Activated CD4-positive, alpha-beta T cell treated with anti-CD3 and anti-CD28 coated beads for 24 hours (primary cell): ENCODE results near the gene MICU2.
"Not testable (repeated sequence)": the region's sequence is repeated elsewhere in the genome, so short reads cannot be mapped to it uniquely, and the experiment has no call there.

Source experiments
- DNase-seq, 2 donors: peaks; one replicate each; pipeline ENCODE4 v3.0.0-alpha.2; 2020; ENCODE audit warnings: low read depth in 2 of 2

Gene MICU2

DNA sequence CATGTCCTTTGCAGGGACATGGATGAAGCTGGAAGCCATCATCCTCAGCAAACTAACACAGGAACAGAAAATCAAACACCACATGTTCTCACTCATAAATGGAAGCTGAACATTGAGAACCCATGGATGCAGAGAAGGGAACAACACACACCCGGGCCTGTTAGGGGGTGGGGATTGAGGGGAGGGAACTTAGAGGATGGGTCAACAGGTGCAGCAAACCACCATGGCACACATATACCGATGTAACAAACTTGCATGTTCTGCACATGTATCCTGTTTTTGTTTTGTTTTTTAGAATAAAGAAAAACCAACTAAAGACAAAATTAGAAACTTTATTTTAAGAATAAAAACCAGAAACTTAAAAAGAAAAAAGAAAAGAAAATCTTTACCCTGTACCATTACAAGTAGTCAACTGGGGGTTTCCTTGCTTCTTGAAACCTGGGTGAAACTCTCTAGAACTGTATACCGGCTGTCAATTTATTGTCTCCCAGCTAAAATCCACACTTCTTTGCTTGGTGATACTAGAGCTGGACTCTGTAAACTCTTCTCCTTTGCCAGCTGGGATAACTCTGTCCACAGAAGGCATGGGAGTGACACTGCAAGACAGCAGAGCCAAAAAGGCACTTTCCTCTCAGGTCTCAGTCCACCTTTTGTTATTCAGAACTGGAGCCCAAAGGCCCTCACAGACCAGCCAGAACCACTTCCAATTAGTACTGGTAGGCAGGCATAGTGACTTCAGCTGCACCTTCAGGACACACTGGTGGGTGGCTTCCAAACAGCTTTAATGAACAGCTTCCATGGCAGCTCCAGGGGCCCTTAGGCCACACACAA is 9.0 kb downstream of the MICU2 start:
- DNase-seq = no peak

DNA sequence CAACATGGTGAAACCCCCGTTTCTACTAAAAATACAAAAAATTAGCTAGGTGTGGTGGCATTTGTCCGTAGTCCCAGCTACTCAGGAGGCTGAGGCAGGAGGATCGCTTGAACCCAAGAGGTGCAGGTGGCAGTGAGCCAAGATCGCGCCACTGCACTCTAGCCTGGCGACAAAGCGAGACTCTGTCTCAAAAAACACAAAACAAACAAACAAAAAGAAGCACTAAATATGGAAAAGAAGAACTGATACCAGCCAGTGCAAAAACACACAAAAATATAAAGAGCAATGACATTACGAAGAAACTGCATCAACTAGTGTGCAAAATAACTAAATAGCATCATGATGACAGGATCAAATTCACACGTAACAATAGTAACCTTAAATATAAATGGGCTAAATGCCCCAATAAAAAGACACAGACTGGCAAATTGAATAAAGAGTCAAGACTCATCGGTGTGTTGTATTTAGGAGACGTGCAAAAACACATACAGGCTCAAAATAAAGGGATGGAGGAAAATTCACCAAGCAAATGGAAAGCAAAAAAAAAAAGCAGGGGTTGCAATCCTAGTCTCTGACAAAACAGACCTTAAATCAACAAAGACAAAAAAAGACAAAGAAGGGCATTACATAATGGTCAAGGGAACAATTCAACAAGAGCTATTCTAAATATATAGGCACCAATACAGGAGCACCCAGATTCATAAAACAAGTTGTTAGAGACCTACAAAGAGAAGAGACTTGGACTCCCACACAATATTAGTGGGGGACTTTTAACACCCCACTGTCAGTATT is 13.1 kb downstream of the MICU2 start:
- not testable (repeated sequence) for DNase-seq

DNA sequence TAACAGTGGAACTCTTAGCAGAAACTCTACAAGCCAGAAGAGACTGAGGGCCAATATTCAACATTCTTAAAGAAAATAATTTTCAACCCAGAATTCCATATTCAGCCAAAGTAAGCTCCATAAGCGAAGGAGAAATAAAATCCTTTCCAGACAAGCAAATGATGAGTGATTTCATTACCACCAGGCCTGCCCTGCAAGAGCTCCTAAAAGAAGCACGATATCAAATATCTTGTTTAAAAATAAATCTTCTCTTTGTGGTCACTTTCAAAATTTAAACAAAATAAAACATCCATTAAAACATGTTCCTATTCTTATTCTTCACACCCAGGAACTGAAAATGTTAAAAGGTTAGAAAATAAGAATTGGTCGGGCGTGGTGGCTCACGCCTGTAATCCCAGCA is 13.7 kb downstream of the MICU2 start:
- DNase-seq = no peak

DNA sequence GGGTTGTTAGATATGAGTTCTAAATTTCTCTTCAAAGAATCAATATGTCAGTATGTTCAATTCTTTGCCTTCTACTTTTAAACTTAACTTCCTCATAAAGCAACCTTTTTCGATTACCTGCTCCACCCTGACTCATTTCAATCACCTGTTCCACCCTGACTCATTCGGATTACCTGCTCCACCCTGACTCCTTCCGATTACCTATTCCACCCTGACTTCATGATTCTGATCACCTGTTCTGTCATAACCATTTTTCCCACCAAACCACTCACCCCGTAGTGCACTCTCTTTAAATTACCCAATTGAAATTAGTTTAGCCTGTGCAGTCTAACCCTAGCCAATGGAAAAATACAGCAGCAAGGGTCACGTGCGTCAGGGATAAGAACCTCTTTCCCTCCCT is 14.5 kb downstream of the MICU2 start:
- not testable (repeated sequence) for DNase-seq

DNA sequence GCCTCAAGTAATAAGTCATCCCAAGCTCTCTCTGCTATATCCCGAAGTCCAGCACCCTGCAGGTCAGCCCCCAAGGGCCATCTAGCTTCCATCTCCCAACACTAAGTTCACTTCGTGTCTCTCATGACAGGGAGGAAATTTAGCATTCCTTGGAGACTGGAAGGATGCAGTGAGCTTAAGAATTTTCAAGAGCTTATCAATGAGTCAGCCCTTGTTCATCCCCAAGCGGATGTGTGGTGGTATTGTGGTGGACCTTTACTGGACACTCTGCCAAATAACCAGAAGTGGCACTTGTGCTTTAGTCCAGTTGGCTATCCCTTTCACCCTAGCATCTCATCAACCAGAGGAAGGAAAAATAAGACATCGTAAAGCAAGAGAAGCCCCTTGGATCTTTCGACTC is 15.6 kb downstream of the MICU2 start:
- not testable (repeated sequence) for DNase-seq

DNA sequence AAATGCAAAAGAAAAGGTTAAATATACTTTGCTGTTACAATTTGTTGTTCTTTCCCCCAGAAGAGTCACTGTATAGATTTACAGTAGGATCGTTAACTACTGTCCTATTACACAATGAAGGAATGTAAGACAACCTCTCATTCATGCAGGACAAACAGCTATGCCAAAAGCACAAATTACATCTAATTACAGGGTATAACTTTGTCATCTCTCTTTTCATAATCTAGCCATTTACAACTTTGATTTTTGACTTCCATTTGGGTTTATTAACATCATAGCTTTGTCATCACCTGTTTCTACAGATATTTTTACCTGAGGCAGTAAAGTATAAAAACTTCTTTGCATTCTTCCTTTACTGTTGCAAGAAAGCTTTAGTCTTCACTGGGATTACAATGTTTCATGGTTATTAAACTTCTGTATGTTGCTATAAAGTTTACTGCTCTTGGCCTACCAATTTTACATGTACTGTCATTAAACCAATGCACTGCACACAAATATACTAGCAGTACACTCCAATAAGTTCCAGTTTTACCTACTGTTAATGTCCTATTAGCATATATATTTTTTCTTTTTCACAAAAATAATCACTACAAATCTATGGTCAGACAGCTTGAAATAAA is 18.9 kb downstream of the MICU2 start:
- DNase-seq = no peak

DNA sequence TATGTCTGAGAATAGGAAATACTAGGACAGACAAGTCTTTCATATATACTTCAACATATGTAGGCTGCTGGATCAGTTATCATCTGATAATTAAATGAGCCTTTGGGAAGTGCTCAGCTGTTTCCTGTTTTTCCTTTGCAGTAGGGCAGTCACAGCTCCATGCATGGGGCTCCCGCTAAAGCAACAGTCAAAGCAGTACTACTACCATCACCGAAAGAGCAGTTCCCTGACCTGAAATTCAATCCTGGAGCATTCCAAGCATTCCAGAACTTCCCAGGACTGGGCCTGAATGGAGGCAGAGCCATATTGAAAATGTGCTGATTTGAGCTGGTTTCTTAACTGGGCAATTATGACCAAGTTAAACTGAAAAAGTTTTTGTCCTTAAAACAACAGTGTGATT is 20.5 kb downstream of the MICU2 start:
- DNase-seq = no peak

DNA sequence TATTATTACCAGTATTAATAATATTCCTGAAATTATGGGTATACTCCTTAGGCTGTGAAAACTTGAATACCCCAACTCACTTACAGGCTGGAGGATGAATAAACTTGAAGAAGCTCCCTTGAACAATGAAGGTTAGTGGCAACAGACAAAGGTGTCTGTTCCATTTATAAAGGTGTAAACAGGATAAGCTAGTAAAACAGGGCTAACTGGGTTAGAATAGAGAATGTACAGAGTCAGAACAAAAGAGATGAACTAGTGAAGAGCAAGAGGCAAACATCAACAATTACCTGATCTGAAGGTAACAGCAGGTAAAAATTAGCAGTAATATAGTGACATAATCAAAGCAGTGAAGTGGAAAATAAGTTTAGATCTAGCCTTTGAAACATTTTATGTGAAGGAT is 23.2 kb downstream of the MICU2 start:
- DNase-seq = no peak

DNA sequence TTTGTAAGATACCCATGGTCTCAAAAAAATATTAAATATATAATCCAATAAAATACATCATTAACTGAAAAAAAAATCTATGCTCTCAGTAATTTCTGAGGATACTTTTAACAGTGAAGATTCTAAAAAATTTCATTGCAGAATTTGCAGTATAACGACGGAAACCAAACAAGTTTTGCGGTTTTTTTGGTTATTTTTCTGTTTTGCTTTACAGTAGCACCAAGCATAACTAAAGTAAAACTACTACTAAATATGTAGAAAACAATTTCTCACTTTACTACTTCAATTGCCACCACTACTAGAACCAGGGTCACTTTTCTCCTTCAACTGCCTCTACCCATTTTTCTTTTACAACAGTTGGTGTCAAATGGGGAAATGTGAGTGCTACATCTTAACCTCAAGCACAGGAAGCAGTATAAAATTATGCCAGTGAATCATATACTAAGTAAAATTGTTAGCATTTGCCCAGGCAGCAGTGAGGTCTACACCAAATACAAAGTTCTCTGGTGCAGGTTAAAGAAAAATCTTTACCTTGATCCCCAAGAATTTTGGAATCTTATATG is 24.1 kb downstream of the MICU2 start:
- no peak for DNase-seq

DNA sequence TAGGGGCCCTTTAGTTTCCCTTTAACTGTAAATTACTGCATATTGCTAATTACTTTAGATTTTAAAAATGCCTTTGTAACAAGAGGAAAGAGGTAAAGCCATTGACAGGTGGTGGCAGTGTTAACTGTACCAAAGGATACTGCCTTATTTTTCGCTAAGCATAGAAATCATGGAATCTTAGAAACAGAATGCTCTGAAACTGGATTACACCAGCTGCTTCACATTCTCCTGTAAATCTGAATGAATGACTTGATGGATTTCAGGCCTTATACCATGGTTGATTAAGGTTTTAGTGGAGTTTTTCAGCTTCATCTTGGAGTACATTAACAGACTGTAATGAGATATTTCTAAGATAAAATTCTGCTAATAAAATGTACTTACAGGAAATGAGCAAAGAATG is 25.2 kb downstream of the MICU2 start:
- DNase-seq = no peak

DNA sequence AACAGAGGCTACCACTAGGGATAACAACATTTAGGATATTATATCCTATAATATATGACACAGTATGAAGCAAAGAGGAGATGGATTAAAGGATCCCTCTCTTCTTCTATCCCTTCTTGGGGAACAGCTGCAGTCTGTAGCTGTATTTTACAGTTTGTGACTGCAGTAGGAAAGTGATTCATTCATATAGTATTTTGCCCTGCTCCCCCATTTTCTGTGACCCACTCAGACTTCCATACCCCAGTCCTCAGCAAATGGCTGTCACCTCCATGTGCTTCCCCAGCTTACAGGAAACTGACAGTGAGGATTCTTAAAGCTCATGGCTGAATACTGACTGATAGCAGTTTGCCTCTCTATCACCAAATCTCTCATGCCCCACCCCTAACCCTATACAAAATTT is 27.5 kb downstream of the MICU2 start:
- DNase-seq = no peak

DNA sequence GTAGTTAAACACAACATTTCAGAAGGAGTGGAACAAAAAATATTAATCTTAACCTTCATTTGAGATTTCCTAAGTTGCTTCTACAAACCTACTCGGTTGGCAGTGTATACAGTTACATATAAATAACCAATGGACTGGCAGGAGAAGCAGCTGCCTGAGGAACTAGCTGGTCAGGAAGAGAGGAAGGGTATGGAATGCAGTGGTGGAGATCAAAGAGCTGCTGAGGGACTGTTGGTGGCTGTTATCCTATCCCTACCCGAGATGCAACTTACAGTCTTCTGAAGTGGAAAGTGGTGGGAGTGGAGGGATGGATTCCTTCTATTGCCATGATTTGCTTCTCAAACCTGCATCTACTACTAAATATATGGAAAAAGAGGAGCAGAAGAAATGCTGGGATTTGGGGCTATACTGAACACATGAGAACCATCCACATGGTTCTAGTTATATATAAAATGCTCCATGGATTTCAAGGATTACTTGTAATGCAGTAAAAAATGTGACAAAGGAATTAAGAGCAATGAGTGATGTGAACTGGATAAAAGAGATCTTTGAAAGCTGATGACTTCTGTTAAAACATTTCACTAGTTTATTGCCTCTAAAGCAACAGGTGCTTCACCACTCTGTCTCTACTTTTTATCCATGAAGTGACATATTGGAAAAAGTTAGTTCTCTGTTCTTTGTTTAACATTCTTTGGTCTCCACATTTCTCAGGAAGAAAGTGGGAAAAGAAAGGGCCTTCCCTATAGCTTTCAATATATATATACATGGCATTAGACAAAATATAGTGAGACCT is 29.9 kb downstream of the MICU2 start:
- DNase-seq = no peak

DNA sequence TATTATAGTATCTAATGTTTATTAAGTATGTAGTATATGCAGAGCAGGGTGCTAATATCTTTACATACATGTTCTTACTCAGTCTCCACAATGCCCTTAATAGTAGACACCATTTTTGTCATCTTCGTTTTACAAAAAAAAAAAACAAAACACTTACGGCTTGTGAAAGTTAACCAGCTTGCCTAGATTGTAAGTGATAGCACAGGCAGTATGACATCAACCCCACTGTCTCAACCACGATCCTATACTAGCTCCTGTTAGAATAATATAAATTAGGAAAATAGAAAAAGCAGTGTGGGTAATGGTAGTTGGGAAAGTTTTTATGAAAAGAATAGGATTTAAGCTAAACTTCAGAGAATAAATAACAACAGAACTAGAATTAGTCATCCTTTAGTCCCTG is 34.3 kb downstream of the MICU2 start:
- DNase-seq = no peak

DNA sequence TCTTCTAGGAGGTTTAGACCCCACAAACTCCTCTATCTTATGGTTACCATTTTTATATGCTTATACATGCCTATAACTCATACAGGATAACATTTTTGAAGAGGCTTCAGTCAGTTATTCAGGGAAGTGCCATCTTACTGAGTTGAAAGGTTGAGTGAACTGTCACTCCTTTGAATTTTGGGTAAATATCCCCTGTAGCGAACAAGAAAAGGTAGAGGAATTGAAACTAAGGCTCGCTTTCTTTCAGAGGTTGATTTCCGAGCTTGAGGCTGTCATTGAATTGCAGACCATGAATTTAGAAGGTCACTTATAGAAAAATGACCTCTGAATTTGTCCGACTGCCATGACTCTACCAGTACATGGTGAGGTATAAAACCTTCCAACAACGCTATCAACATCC is 35.1 kb downstream of the MICU2 start:
- DNase-seq = no peak

DNA sequence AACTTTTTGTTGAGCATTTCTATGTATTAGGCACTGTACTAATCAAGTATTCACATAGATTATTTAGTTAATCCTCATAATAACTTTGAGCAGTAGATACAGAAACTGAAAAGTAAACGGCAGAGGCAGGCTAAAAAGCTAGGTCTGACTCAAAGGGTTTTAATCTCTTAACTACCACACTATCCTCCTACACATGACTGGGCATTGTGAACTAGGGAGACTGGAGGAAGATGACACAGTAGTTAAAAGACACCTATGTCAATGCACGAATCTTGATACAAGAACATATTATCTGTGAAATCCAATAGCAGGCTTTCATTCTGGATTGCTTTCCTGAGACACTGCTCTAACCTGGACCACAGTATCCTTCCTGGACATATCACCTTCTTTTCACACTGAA is 36.3 kb downstream of the MICU2 start:
- no peak for DNase-seq

DNA sequence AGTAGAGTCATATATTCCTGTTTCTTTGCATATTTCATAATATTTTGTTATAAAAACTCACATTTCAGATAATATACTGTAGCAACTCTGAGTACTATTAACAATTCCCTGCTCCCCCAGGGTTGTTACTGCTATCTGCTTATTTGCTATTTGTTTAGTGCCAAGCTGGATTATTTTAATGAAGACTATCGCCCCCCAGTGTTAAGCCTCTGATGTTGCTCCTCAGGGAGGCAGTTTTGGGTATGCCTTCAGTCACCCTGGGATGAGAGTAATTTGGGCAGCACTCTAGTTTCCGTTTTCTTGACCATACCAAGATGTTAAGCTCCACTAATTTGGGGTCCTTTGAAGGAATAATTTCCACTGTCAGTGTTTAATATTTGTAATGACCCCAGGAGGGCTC is 46.0 kb downstream of the MICU2 start:
- DNase-seq = no peak

DNA sequence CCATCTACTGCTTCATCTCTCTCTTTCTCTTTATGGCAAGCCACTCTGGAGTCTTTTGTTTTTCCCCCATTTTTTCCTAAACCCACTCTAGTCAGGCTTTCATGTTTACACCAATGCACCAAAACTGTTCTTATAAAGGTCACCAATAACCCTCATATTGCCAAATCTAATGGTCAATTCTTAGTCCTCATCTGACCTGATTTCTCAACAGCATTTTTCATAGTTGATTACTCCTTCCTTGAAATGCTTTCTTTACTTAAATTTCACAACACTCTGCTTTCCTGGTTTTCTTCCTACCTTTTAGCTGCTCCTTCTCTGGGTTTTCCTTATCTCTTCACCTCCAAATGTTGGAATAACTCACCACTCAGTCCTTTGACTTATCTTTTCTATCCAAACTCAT is 47.9 kb downstream of the MICU2 start:
- no peak for DNase-seq

DNA sequence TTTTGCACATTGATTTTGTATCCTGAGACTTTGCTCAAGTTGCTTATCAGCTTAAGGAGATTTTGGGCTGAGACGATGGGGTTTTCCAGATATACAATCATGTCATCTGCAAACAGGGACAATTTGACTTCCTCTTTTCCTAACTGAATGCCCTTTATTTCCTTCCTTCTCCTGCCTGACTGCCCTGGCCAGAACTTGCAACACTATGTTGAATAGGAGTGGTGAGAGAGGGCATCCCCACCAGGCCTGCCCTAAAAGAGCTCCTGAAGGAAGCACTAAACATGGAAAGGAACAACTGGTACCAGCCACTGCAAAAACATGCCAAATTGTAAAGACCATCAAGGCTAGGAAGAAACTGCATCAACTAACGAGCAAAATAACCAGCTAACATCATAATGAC is 50.7 kb downstream of the MICU2 start:
- DNase-seq = not testable (repeated sequence)

DNA sequence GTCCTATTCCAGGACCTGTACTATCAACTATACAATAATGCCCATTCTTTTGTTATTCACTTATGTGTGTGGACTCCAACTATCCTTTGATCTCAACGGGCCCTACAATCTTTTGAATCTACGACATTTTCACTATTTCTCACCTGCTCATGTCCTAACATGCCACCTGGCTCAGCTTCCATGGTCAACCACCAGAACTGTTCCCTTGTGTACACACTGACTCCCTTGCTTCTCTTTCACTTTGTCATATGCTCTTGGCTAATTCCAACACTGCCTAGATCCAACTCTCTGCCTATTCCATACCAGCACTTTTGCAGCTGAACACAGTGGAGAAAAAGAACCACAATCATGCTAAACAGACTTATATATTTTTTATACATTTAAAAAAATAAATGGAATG is 53.1 kb downstream of the MICU2 start:
- DNase-seq = no peak

DNA sequence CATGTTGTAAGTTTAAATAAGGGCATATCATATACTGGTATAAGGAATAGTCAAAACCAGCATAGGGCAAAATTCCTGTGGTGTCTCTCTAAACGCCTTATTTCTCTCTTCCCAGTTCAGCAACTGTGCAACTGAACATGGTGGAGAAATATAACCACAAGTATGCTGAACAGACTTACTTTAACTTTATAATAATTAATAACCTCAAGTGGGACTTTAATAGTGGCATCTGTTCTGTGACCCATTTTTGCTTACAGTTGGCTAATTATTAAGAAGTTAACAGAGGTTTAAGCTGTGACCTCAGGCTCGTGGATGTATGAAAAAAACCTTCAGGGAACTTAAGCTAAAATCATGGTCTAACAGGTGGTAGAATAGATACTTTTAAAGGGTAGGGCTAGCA is 54.3 kb downstream of the MICU2 start:
- no peak for DNase-seq

DNA sequence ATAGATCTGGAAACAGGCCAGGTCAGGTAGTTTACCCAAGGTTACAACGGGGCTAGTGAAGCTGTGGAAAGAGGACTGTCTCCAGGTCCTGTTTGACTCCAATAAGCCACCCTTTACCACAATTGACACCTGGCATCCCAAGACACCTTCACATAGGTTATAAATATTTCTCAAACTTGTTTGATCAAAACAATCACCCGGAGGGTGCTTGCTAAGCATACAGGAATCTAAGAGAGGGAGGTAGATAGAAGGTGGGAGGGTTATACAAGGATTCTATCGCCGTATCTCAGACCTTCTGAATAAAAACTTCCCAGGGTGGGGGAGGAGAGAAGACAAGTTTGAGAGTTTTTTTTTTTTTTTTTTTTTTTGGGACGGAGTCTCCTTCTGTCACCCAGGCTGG is 55.4 kb downstream of the MICU2 start:
- no peak for DNase-seq

DNA sequence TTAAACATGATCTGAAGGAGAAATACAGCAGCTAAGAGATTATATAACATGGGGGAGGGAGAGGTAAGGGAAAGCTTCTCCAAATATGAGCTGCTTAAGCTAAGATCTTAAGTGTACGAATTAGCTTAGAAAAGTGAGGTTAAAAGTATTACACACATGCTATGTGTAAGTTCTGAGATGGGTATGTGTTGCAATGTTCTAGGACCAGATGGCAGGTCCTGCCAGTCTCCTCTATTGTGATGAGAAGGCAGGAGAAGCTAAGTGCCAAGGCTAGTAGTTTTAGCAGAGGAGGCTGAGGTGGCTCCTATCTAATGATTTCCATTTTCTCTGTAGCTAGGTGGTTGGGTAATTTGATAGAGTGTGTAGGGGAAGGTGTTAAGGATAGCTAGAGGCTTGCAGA is 57.6 kb downstream of the MICU2 start:
- no peak for DNase-seq
